HL-60 (cell line): Measurements from ENCODE around the gene RPN1.
"Not testable (repeated sequence)": the region's sequence is repeated elsewhere in the genome, so short reads cannot be mapped to it uniquely, and the experiment has no call there.

Experiments
- DNase-seq, 2 experiments: peaks; one replicate each; pipeline ENCODE4 v3.0.0-alpha.2; 2010 to 2020; ENCODE audit warnings: low read depth in 1 of 2, low spot score in 1 of 2
- H3K27ac ChIP-seq: fragments of 250-450 bp; sonication (Bioruptor Pico); replicated peaks from 2 replicates; pipeline ENCODE4 v1.5.1; 2020; ENCODE audit warnings: mild to moderate bottlenecking, moderate library complexity
- H3K27me3 ChIP-seq: fragments of 250-450 bp; sonication (Bioruptor Pico); 2 replicates; pipeline ENCODE4 v1.5.1; 2021; ENCODE audit warnings: mild to moderate bottlenecking, moderate library complexity; ENCODE audit not compliant: insufficient read depth, poor library complexity, severe bottlenecking
- H3K4me3 ChIP-seq: replicated peaks from 2 replicates; pipeline ENCODE4 v1.5.1; 2011; ENCODE audit warnings: mild to moderate bottlenecking, control low read depth, low read length; ENCODE audit not compliant: insufficient read depth
- CTCF ChIP-seq: IDR thresholded peaks from one replicate; pipeline ENCODE4 v1.5.1; 2011; ENCODE audit warnings: low read length, control low read depth, inconsistent platforms; ENCODE audit not compliant: insufficient read depth
- GABPA ChIP-seq: IDR thresholded peaks from 2 replicates; pipeline ENCODE4 v1.6.1; 2012; ENCODE audit warnings: low read depth
- POLR2AphosphoS5 ChIP-seq: IDR thresholded peaks from 2 replicates; pipeline ENCODE4 v1.6.1; 2012; ENCODE audit warnings: low read depth
- SPI1 ChIP-seq: IDR thresholded peaks from 2 replicates; pipeline ENCODE4 v1.6.1; 2012; ENCODE audit warnings: low read depth, mild to moderate bottlenecking, borderline replicate concordance
- TF ChIP-seq, protein P1 (sequence below): IDR thresholded peaks from 2 replicates; pipeline ENCODE4 v1.6.1; 2012; ENCODE audit warnings: low read depth; ENCODE audit not compliant: insufficient replicate concordance

The RPN1 gene

DNA sequence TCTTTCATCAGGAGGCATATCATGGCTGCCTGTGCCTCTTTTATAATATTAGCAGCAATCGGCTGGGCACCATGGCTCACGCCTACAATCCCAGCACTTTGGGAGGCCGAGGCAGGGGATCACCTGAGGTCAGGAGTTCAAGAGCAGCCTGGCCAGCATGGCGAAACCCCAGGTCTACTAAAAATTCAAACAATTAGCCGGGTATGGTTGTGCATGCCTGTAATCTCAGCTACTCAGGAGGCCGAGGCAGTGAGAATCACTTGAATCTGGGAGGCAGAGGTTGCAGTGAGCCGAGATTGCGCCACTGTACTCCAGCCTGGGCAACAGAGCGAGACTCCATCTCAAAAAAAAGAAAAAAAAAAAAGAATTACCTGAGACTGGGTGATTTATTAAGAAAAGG, 64.2 kb downstream of the RPN1 start:
- not testable (repeated sequence) for H3K27ac ChIP-seq, DNase-seq, H3K27me3 ChIP-seq, H3K4me3 ChIP-seq

GRCh38 chr3:128585974-128586373, 64.6 kb downstream of the RPN1 start:
- no peak overlapping the region for H3K4me3 ChIP-seq
- H3K27me3 ChIP-seq: no peaks in the 10 kb centered on the region
- no peak for DNase-seq
- no peak overlapping the region for H3K27ac ChIP-seq
- TF ChIP-seq CTCF (no peak), SPI1 (no peak), GABPA (no peak), POLR2AphosphoS5 (no peak)
- TF ChIP-seq, protein P1, sequence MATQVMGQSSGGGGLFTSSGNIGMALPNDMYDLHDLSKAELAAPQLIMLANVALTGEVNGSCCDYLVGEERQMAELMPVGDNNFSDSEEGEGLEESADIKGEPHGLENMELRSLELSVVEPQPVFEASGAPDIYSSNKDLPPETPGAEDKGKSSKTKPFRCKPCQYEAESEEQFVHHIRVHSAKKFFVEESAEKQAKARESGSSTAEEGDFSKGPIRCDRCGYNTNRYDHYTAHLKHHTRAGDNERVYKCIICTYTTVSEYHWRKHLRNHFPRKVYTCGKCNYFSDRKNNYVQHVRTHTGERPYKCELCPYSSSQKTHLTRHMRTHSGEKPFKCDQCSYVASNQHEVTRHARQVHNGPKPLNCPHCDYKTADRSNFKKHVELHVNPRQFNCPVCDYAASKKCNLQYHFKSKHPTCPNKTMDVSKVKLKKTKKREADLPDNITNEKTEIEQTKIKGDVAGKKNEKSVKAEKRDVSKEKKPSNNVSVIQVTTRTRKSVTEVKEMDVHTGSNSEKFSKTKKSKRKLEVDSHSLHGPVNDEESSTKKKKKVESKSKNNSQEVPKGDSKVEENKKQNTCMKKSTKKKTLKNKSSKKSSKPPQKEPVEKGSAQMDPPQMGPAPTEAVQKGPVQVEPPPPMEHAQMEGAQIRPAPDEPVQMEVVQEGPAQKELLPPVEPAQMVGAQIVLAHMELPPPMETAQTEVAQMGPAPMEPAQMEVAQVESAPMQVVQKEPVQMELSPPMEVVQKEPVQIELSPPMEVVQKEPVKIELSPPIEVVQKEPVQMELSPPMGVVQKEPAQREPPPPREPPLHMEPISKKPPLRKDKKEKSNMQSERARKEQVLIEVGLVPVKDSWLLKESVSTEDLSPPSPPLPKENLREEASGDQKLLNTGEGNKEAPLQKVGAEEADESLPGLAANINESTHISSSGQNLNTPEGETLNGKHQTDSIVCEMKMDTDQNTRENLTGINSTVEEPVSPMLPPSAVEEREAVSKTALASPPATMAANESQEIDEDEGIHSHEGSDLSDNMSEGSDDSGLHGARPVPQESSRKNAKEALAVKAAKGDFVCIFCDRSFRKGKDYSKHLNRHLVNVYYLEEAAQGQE: no peak

GRCh38 chr3:128585189-128585588, 65.4 kb downstream of the RPN1 start:
- TF ChIP-seq SPI1 (no peak), POLR2AphosphoS5 (peak; percentile 31; the same call in 1 of the 2 replicates), GABPA (no peak), CTCF (no peak)
- TF ChIP-seq, protein P1: no peak
- Histone ChIP-seq H3K27me3 (no peaks in the 10 kb centered on the region), H3K27ac (peak overlapping the region; percentile 72), H3K4me3 (no peak overlapping the region)
- peak in 1 of 2 experiments; percentile 57 for DNase-seq

GRCh38 chr3:128584412-128585020, 66.1 kb downstream of the RPN1 start:
- Histone ChIP-seq H3K27me3 (no peaks in the 10 kb centered on the region), H3K27ac (peak overlapping the region; percentile 72), H3K4me3 (no peak overlapping the region)
- TF ChIP-seq, protein P1: no peak
- peak; percentile 71 for TF ChIP-seq CTCF
- peak; percentile 79 to 94 for DNase-seq
